Measurements from ENCODE around the gene GALNT6. TPM values are rescaled to one million over a fixed set of nuclear protein-coding genes. Genes with fewer than 3 reads are reported as not detected.
A peak's percentile ranks its signal among the peaks of the same experiment; 100 is the strongest.

GALNT6 gene
- total RNA-seq, 1 experiment from 2014 or later = 190 TPM

DNA sequence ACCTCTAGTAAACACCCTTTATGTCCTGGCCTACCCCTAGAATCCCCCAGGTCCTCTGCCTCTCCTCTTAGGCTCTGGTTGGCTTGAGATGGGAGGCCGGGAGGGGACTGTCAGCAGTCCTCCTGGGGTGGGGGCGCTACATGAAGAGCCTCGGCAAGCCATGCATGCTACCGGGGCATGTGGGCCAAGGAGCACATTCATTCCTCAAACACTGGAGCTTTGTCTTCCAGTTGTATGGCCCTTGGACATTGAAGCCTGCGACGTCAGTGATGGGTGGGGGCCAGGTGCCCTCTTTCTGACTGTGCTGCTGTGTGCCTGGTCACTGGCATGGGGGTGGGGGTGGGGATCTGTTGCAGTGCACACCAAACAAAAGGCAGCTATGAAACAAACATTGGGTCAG, 28.9 kb downstream of the GALNT6 start:
- intact Hi-C loops (cut with micrococcal nuclease; ENCODE audit: unreplicated experiment) = no loop called here
- TF ChIP-seq, protein P1, sequence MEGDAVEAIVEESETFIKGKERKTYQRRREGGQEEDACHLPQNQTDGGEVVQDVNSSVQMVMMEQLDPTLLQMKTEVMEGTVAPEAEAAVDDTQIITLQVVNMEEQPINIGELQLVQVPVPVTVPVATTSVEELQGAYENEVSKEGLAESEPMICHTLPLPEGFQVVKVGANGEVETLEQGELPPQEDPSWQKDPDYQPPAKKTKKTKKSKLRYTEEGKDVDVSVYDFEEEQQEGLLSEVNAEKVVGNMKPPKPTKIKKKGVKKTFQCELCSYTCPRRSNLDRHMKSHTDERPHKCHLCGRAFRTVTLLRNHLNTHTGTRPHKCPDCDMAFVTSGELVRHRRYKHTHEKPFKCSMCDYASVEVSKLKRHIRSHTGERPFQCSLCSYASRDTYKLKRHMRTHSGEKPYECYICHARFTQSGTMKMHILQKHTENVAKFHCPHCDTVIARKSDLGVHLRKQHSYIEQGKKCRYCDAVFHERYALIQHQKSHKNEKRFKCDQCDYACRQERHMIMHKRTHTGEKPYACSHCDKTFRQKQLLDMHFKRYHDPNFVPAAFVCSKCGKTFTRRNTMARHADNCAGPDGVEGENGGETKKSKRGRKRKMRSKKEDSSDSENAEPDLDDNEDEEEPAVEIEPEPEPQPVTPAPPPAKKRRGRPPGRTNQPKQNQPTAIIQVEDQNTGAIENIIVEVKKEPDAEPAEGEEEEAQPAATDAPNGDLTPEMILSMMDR (IDR thresholded peaks at IDR 0.05; ENCODE audit: insufficient read depth in 1 of 2, low read depth in 1 of 2, low read length in 1 of 2, severe bottlenecking in 1 of 2, unreplicated experiment in 1 of 2) = no peak
- H3K4me1 Mint-ChIP-seq (ENCODE audit: low read depth, unreplicated experiment) = no peaks in the 10 kb centered on the region
- no peak overlapping the region for H3K4me3 Mint-ChIP-seq (ENCODE audit: unreplicated experiment)
- CTCF ChIA-PET = interaction anchor here (0.6 kb wide), 1 partner anchor 113 kb away, joined by 3 read pairs; no protein-coding TSS in a partner anchor
- no peaks in the 10 kb centered on the region for H3K27me3 Mint-ChIP-seq (ENCODE audit: insufficient read depth, unreplicated experiment)
- no peaks in the 10 kb centered on the region for H3K4me1 ChIP-seq
- H3K36me3 ChIP-seq (ENCODE audit: control insufficient read depth, insufficient read depth, low read length) = peaks cover 8% of the 10 kb centered on the region
- DNase-seq = no peak
- no peak overlapping the region for H3K4me3 ChIP-seq (ENCODE audit: low read depth, low read length)
- no peaks in the 10 kb centered on the region for H3K9me3 ChIP-seq
- no peaks in the 10 kb centered on the region for H3K9me3 Mint-ChIP-seq (ENCODE audit: unreplicated experiment)
- no peaks in the 10 kb centered on the region for H3K27me3 ChIP-seq (replicated peaks; ENCODE audit: control insufficient read depth, insufficient read depth, low read length)
- peak overlapping the region; percentile 32 for H3K27ac Mint-ChIP-seq (ENCODE audit: unreplicated experiment)
- POLR2A ChIA-PET = no interaction called here
- peaks cover 91% of the 10 kb centered on the region for H3K36me3 Mint-ChIP-seq (ENCODE audit: insufficient read depth, unreplicated experiment)
- no TSS peak for BruUV-seq (replicated peaks)

DNA sequence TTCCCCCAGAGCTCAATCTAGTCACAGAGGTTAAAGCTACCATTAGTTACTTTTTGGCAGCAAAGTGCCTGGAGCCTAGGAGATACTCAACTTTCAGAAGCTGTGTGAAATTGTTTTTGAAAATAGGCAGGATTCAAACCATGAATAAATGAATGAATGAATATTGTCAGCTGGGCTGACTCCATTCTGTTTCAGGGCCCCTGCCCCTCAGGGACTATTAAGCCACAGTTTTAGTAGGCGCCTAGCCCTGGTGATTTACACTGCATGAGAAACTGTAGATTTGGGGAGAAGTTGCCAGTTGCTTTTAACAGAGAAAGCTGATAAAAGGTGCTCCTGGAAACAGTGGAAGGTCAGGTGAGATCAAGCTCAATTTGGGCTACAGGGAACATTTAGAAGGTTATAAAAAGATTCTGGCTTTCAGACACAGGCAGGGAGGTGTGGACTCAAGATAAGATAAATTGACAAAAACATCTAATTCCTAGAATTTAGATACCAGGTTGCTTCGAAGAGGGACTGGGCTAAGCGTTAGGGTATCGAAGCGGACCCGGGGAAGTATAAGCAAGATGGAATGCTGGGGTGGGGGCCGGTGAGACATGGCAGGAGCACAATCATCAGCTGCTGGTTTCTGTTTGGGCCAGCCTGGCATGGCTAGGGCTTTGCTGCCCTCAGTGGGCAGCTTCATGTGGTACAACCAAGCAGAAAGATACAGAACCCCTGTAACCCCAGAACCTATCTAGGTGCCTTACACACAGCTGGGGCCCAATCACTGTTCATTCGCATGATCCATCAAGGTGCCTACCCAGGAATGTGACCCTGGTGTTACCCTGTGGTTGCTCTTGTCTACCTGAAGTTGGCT, 29.8 kb downstream of the GALNT6 start:
- H3K27ac Mint-ChIP-seq (ENCODE audit: unreplicated experiment) = peak overlapping the region; percentile 32
- POLR2A ChIA-PET = no interaction called here

DNA sequence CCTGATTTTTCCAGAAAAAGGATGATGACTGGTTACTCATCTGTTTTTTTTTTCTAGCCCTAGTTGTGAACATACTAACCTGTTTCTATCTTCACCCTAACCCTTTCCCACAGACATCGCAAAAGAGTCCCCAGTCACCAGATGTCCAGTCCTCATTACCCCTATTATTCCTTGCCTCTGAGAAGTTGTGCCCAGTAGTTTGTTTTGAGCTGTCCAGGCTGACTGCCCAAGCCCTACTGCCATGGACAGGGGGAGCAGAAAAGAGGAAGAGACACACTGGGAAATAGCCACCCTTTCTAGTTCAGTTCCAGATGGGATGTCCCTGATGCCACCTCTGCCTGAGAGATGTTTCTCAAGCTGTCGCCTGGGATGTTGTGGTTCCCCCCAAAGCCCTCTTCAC, 30.9 kb downstream of the GALNT6 start:
- peaks cover 86% of the 10 kb centered on the region for H3K36me3 Mint-ChIP-seq (ENCODE audit: insufficient read depth, unreplicated experiment)
- no TSS peak for BruUV-seq (replicated peaks)
- CTCF ChIA-PET = no interaction called here

More for the DNA sequence above, 29.8 kb downstream of the GALNT6 start:
- peaks cover 91% of the 10 kb centered on the region for H3K36me3 Mint-ChIP-seq (ENCODE audit: insufficient read depth, unreplicated experiment)
- no peaks in the 10 kb centered on the region for H3K9me3 ChIP-seq
- H3K9me3 Mint-ChIP-seq (ENCODE audit: unreplicated experiment) = no peaks in the 10 kb centered on the region
- intact Hi-C loops (cut with micrococcal nuclease; ENCODE audit: unreplicated experiment) = no loop called here
- BruUV-seq (replicated peaks) = no TSS peak
- H3K4me1 ChIP-seq = no peaks in the 10 kb centered on the region
- H3K4me3 ChIP-seq (ENCODE audit: low read depth, low read length) = no peak overlapping the region
- CTCF ChIA-PET = interaction anchor here (1.0 kb wide), 1 partner anchor 20 kb away, joined by 4 read pairs; no protein-coding TSS in a partner anchor
- peaks cover 9% of the 10 kb centered on the region for H3K36me3 ChIP-seq (ENCODE audit: control insufficient read depth, insufficient read depth, low read length)
- H3K27me3 ChIP-seq (replicated peaks; ENCODE audit: control insufficient read depth, insufficient read depth, low read length) = no peaks in the 10 kb centered on the region
- H3K4me1 Mint-ChIP-seq (ENCODE audit: low read depth, unreplicated experiment) = no peaks in the 10 kb centered on the region
- DNase-seq = no peak
- no peaks in the 10 kb centered on the region for H3K27me3 Mint-ChIP-seq (ENCODE audit: insufficient read depth, unreplicated experiment)
- H3K4me3 Mint-ChIP-seq (ENCODE audit: unreplicated experiment) = no peak overlapping the region
- TF ChIP-seq, protein P1 (IDR thresholded peaks at IDR 0.05; ENCODE audit: insufficient read depth in 1 of 2, low read depth in 1 of 2, low read length in 1 of 2, severe bottlenecking in 1 of 2, unreplicated experiment in 1 of 2) = no peak

More for the DNA sequence above, 30.9 kb downstream of the GALNT6 start:
- Histone ChIP-seq H3K4me3 (ENCODE audit: low read depth, low read length) (no peak overlapping the region), H3K4me1 (no peaks in the 10 kb centered on the region), H3K36me3 (ENCODE audit: control insufficient read depth, insufficient read depth, low read length) (peaks cover 9% of the 10 kb centered on the region), H3K27me3 (replicated peaks; ENCODE audit: control insufficient read depth, insufficient read depth, low read length) (no peaks in the 10 kb centered on the region), H3K9me3 (no peaks in the 10 kb centered on the region)
- Mint-ChIP-seq H3K9me3 (ENCODE audit: unreplicated experiment) (no peaks in the 10 kb centered on the region), H3K4me3 (ENCODE audit: unreplicated experiment) (no peak overlapping the region), H3K27me3 (ENCODE audit: insufficient read depth, unreplicated experiment) (no peaks in the 10 kb centered on the region), H3K4me1 (ENCODE audit: low read depth, unreplicated experiment) (no peaks in the 10 kb centered on the region), H3K27ac (ENCODE audit: unreplicated experiment) (no peak overlapping the region)
- TF ChIP-seq, protein P1 (IDR thresholded peaks at IDR 0.05; ENCODE audit: insufficient read depth in 1 of 2, low read depth in 1 of 2, low read length in 1 of 2, severe bottlenecking in 1 of 2, unreplicated experiment in 1 of 2) = no peak
- intact Hi-C loops (cut with micrococcal nuclease; ENCODE audit: unreplicated experiment) = no loop called here
- DNase-seq = no peak
- POLR2A ChIA-PET = no interaction called here
